ENCODE data around the gene ANXA2.

GRCh38 chr15:60339236-60339635 is 58.5 kb downstream of the ANXA2 start:
- TF ChIP-seq, protein P1, sequence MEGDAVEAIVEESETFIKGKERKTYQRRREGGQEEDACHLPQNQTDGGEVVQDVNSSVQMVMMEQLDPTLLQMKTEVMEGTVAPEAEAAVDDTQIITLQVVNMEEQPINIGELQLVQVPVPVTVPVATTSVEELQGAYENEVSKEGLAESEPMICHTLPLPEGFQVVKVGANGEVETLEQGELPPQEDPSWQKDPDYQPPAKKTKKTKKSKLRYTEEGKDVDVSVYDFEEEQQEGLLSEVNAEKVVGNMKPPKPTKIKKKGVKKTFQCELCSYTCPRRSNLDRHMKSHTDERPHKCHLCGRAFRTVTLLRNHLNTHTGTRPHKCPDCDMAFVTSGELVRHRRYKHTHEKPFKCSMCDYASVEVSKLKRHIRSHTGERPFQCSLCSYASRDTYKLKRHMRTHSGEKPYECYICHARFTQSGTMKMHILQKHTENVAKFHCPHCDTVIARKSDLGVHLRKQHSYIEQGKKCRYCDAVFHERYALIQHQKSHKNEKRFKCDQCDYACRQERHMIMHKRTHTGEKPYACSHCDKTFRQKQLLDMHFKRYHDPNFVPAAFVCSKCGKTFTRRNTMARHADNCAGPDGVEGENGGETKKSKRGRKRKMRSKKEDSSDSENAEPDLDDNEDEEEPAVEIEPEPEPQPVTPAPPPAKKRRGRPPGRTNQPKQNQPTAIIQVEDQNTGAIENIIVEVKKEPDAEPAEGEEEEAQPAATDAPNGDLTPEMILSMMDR (conservative IDR thresholded peaks at IDR 0.05; ENCODE audit: low read length): no peak
- no peak for TF ChIP-seq EZH2phosphoT487 (IDR thresholded peaks at IDR 0.05; ENCODE audit: borderline replicate concordance, low read depth, low read length)
